PC-9 (cell line): ENCODE results near the gene CNIH3. TPM values are rescaled to one million over a fixed set of nuclear protein-coding genes. Genes with fewer than 3 reads are reported as not detected.

ENCODE experiments used
- BruUV-seq: library from RNA; stranded (reverse); fragments of 400-500 nt; replicated peaks from 2 replicates; lab custom pipeline; 2021; lab: Mats Ljungman, UMichigan
- CTCF ChIA-PET: fragments of 300-600 bp; sonication (Branson Sonifier 250); formaldehyde crosslinking; loops from one replicate; lab custom pipeline; 2022; ENCODE audit warnings: antibody characterized with exemption; lab: Charles Lee
- POLR2A ChIA-PET: fragments of 300-600 bp; sonication (Branson Sonifier 250); formaldehyde crosslinking; loops from one replicate; lab custom pipeline; 2022; ENCODE audit warnings: antibody characterized with exemption; ENCODE audit not compliant: unreplicated experiment; lab: Charles Lee
- DNase-seq, 2 experiments: peaks; one replicate each; pipeline versions ENCODE4 v3.0.0 to v3.0.0-alpha.2; 2015 to 2022; ENCODE audit warnings: mixed read lengths in 1 of 2
- H2AFZ ChIP-seq: fragments of 200-600 bp; sonication (generic); 2 replicates; pipeline ENCODE4 v1.8.1; 2017; ENCODE audit warnings: antibody characterized with exemption
- H3F3A ChIP-seq: fragments of 200-600 bp; sonication (generic); 2 replicates; pipeline ENCODE4 v1.8.1; 2017; ENCODE audit warnings: antibody characterized with exemption, mild to moderate bottlenecking, low read depth; ENCODE audit not compliant: insufficient read depth
- H3K27ac ChIP-seq: fragments of 200-600 bp; sonication (generic); 2 replicates; pipeline ENCODE4 v1.6.1; 2016; ENCODE audit warnings: mixed run types
- H3K27me3 ChIP-seq: fragments of 200-600 bp; sonication (generic); 2 replicates; pipeline ENCODE4 v1.6.1; 2016; ENCODE audit warnings: low read depth, mixed run types; ENCODE audit not compliant: insufficient read depth
- H3K36me3 ChIP-seq: fragments of 200-600 bp; sonication (generic); 2 replicates; pipeline ENCODE4 v1.6.1; 2016; ENCODE audit warnings: low read depth, mixed run types
- H3K4me1 ChIP-seq: fragments of 200-600 bp; sonication (generic); replicated peaks from 2 replicates; pipeline ENCODE4 v1.6.1; 2016; ENCODE audit warnings: mixed run types; ENCODE audit not compliant: insufficient read depth
- H3K4me2 ChIP-seq: fragments of 200-600 bp; sonication (generic); 2 replicates; pipeline ENCODE4 v1.6.1; 2017; ENCODE audit warnings: mixed run types
- H3K4me3 ChIP-seq: fragments of 200-600 bp; sonication (generic); 2 replicates; pipeline ENCODE4 v1.6.1; 2016; ENCODE audit warnings: mixed run types
- H3K79me2 ChIP-seq: fragments of 200-600 bp; sonication (generic); 2 replicates; pipeline ENCODE4 v1.6.1; 2017; ENCODE audit warnings: low read depth, mixed run types
- H3K9me2 ChIP-seq: fragments of 200-600 bp; sonication (generic); 2 replicates; pipeline ENCODE4 v1.8.1; 2017; ENCODE audit warnings: mild to moderate bottlenecking; ENCODE audit not compliant: insufficient read depth
- H3K9me3 ChIP-seq: fragments of 200-600 bp; sonication (generic); 2 replicates; pipeline ENCODE4 v1.8.1; 2016; ENCODE audit warnings: low read depth; ENCODE audit not compliant: insufficient read depth
- H4K20me1 ChIP-seq: fragments of 200-600 bp; sonication (generic); 2 replicates; pipeline ENCODE4 v1.8.1; 2017; ENCODE audit not compliant: insufficient read depth
- EZH2 ChIP-seq: fragments of 200-600 bp; sonication (generic); IDR thresholded peaks from 2 replicates; pipeline ENCODE4 v1.8.0; 2017; ENCODE audit warnings: antibody characterized with exemption, low read depth
- intact Hi-C: fragments of 100-400 bp; cut with micrococcal nuclease; formaldehyde crosslinking; loops from one replicate; pipeline ENCODE4 v1.10.0; 2022; ENCODE audit not compliant: unreplicated experiment
- total RNA-seq: library from RNA; stranded (reverse); gene quantifications from 2 replicates; pipeline ENCODE4 v1.2.3, GENCODE V29; 2021
- TF ChIP-seq, protein P1 (sequence below): fragments of 200-600 bp; sonication (generic); conservative IDR thresholded peaks from 2 replicates; pipeline ENCODE4 v1.6.1; 2017; ENCODE audit warnings: mixed run types, antibody characterized with exemption, mild to moderate bottlenecking, moderate library complexity

CNIH3 gene
- total RNA-seq, 1 experiment from 2014 or later, result 8.4 TPM

DNA sequence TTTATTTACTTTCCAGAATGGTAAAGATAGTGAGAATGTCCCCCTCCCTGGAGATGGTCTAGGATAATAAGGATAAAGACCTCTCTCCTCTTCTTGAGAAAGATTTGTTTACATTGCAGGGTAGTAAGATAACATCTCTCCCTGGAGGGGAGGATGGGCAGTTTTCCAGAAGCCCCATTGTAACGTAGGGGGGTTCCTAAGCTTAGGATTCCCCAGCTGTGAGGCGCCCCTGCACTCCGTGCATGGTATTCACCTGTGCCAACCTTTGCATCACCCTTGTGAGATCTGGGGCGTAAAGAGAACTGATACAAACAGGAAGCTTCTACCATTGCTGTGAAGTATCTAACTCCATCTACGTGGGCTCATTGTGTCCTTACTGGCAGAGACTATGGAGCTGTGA is 164.6 kb downstream of the CNIH3 start:
- no peaks in the 10 kb centered on the region for H3K79me2 ChIP-seq
- peaks cover 40% of the 10 kb centered on the region for H3K4me1 ChIP-seq
- H3K9me3 ChIP-seq, result no peaks in the 10 kb centered on the region; the same call in 1 of the 2 replicates
- DNase-seq, result no peak
- no peak overlapping the region for H3K4me3 ChIP-seq
- no peaks in the 10 kb centered on the region; the same call in 1 of the 2 replicates for H3K9me2 ChIP-seq
- BruUV-seq, result no TSS peak
- no peaks in the 10 kb centered on the region; the same call in 1 of the 2 replicates for H3F3A ChIP-seq
- H3K27me3 ChIP-seq, result no peaks in the 10 kb centered on the region
- ChIA-PET POLR2A (no interaction called here), CTCF (no interaction called here)
- no peaks in the 10 kb centered on the region for H3K36me3 ChIP-seq
- no peak overlapping the region for H3K27ac ChIP-seq
- TF ChIP-seq, protein P1, sequence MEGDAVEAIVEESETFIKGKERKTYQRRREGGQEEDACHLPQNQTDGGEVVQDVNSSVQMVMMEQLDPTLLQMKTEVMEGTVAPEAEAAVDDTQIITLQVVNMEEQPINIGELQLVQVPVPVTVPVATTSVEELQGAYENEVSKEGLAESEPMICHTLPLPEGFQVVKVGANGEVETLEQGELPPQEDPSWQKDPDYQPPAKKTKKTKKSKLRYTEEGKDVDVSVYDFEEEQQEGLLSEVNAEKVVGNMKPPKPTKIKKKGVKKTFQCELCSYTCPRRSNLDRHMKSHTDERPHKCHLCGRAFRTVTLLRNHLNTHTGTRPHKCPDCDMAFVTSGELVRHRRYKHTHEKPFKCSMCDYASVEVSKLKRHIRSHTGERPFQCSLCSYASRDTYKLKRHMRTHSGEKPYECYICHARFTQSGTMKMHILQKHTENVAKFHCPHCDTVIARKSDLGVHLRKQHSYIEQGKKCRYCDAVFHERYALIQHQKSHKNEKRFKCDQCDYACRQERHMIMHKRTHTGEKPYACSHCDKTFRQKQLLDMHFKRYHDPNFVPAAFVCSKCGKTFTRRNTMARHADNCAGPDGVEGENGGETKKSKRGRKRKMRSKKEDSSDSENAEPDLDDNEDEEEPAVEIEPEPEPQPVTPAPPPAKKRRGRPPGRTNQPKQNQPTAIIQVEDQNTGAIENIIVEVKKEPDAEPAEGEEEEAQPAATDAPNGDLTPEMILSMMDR, result no peak
- no peak for TF ChIP-seq EZH2
- no peak overlapping the region for H3K4me2 ChIP-seq
- no peaks in the 10 kb centered on the region for H4K20me1 ChIP-seq
- intact Hi-C loops, result no loop called here
- no peak overlapping the region for H2AFZ ChIP-seq

DNA sequence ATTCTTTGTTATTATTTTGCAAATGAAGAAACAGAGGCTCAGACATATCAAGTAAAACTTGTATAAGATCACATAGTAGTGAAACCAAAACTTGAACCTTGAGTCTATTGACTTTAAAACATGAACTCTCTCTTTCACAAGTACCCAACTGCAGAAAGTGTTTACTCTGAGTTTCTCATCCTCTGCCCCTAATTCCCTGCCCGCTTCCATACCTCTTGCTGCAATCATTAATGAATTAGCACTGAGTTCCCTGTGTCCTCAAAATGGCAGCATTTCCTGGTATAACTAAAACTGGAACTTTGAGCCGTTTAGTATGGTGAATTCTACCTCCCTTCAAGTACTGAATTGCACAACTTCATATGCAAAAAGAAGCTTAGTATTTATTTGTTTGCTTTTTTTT is 165.7 kb downstream of the CNIH3 start:
- H3K4me1 ChIP-seq, result peaks cover 50% of the 10 kb centered on the region
- no peaks in the 10 kb centered on the region; the same call in 1 of the 2 replicates for H3F3A ChIP-seq
- no peak overlapping the region for H2AFZ ChIP-seq
- H3K79me2 ChIP-seq, result no peaks in the 10 kb centered on the region
- H3K9me3 ChIP-seq, result no peaks in the 10 kb centered on the region; the same call in 1 of the 2 replicates
- H3K27ac ChIP-seq, result no peak overlapping the region
- H3K36me3 ChIP-seq, result no peaks in the 10 kb centered on the region
- no TSS peak for BruUV-seq
- ChIA-PET POLR2A (no interaction called here), CTCF (no interaction called here)
- no peak for DNase-seq
- H3K4me3 ChIP-seq, result no peak overlapping the region
- no peaks in the 10 kb centered on the region for H3K9me2 ChIP-seq
- intact Hi-C loops, result no loop called here
- TF ChIP-seq, protein P1, result no peak
- no peak for TF ChIP-seq EZH2
- no peaks in the 10 kb centered on the region for H3K27me3 ChIP-seq
- no peaks in the 10 kb centered on the region for H4K20me1 ChIP-seq
- no peak overlapping the region for H3K4me2 ChIP-seq

DNA sequence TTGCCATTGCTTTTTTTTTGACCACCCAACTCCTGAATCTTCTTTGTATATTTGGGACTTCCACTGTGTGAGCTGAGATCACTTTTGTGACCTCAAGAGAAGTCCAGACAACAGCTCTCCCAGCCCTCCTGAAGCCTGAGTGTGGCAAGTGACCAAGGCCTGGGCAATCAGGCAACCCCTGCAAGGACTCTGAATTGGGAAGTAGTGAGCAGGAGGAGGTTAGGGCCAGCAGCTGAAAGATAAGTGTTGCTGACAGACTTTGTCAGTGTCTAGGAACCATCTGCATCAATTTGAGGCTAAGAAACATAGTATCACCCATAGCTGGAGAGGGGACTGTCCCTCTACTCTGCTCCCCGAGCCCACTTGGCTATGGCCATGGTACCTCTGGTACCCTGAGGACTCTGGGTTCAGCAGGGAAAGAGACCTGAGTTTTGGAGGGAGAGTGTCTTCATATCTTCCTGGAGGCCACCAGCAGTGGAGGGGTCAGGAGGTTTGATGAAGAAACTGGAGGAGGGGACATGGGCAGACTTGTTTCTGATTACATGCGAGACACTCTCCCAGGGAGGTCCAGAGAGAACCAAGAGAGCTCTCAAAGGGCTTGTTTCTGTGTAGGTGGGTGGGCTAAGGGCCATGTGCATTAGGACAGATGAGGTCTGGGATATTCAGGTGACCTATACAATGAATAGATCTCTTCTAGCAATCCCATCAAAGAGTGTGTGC is 166.3 kb downstream of the CNIH3 start:
- TF ChIP-seq EZH2, result no peak
- TF ChIP-seq, protein P1, result no peak
- no peaks in the 10 kb centered on the region for H4K20me1 ChIP-seq
- POLR2A ChIA-PET, result no interaction called here
- CTCF ChIA-PET, result no interaction called here
- H3K27me3 ChIP-seq, result no peaks in the 10 kb centered on the region
- no TSS peak for BruUV-seq
- no peaks in the 10 kb centered on the region for H3K36me3 ChIP-seq
- no peak overlapping the region for H2AFZ ChIP-seq
- no peak for DNase-seq
- H3K9me2 ChIP-seq, result no peaks in the 10 kb centered on the region
- H3K9me3 ChIP-seq, result no peaks in the 10 kb centered on the region; the same call in 1 of the 2 replicates
- peak overlapping the region; percentile 46 for H3K4me2 ChIP-seq
- intact Hi-C loops, result no loop called here
- 0 out of 2 replicates have a peak overlapping the region, but pooled peaks have one; percentile 42 for H3K27ac ChIP-seq
- no peak overlapping the region for H3K4me3 ChIP-seq
- H3K4me1 ChIP-seq, result peaks cover 54% of the 10 kb centered on the region
- H3K79me2 ChIP-seq, result no peaks in the 10 kb centered on the region
- peaks cover 4% of the 10 kb centered on the region for H3F3A ChIP-seq
